CD4-positive, alpha-beta memory T cell (primary cell): ENCODE data around the gene SMC2. TPM values are rescaled to one million over a fixed set of nuclear protein-coding genes. Genes with fewer than 3 reads are reported as not detected.
A peak's percentile ranks its signal among the peaks of the same experiment; 100 is the strongest.

ENCODE experiments used
- CTCF ChIA-PET: fragments of 350-600 bp; sonication (Branson Sonifier 250); formaldehyde crosslinking; loops from one replicate; lab custom pipeline; 2021; ENCODE audit warnings: inconsistent platforms; ENCODE audit not compliant: partially characterized antibody; lab: Charles Lee
- POLR2A ChIA-PET: fragments of 350-600 bp; sonication (Branson Sonifier 250); formaldehyde crosslinking; loops from one replicate; lab custom pipeline; 2021; ENCODE audit not compliant: partially characterized antibody; lab: Charles Lee
- DNase-seq, 5 donors: peaks; one replicate each; pipeline versions ENCODE4 v3.0.0 to v3.0.0-alpha.2; 2020 to 2022; ENCODE audit warnings: mixed read lengths in 1 of 5
- H3K27ac ChIP-seq: one replicate; pipeline ENCODE4 v1.7.0; 2013; ENCODE audit warnings: low read depth, low read length
- H3K27me3 ChIP-seq: 2 replicates; pipeline ENCODE4 v1.7.0; 2013; ENCODE audit warnings: mild to moderate bottlenecking, low read length, moderate library complexity; ENCODE audit not compliant: insufficient read depth
- H3K36me3 ChIP-seq: 2 replicates; pipeline ENCODE4 v1.7.0; 2013; ENCODE audit warnings: mild to moderate bottlenecking, low read length, moderate library complexity; ENCODE audit not compliant: insufficient read depth
- H3K4me1 ChIP-seq: 2 replicates; pipeline ENCODE4 v1.7.0; 2013; ENCODE audit warnings: mild to moderate bottlenecking, low read length, moderate library complexity; ENCODE audit not compliant: insufficient read depth
- H3K4me3 ChIP-seq, 2 donors: one replicate each; pipeline ENCODE4 v1.7.0; 2013; ENCODE audit warnings: low read length in 2 of 2, mild to moderate bottlenecking in 1 of 2
- H3K9me3 ChIP-seq, 2 donors: one replicate each; pipeline ENCODE4 v1.7.0; 2013; ENCODE audit warnings: low read length in 2 of 2, control low read depth in 1 of 2; ENCODE audit not compliant: control insufficient read depth in 1 of 2
- H3K27ac Mint-ChIP-seq, 7 donors: one replicate each; pipeline ENCODE4 v1.8.0; 2020 to 2021; ENCODE audit warnings: mixed read lengths in 7 of 7, mild to moderate bottlenecking in 6 of 7, inconsistent platforms in 3 of 7, moderate library complexity in 3 of 7
- H3K27me3 Mint-ChIP-seq, 2 donors: one replicate each; pipeline ENCODE4 v1.8.0; 2020 to 2021; ENCODE audit warnings: mixed read lengths in 2 of 2
- H3K36me3 Mint-ChIP-seq, 2 donors: one replicate each; pipeline ENCODE4 v1.8.0; 2020 to 2021; ENCODE audit warnings: mixed read lengths in 2 of 2, inconsistent platforms in 1 of 2, mild to moderate bottlenecking in 1 of 2
- H3K4me1 Mint-ChIP-seq, 4 donors: one replicate each; pipeline ENCODE4 v1.8.0; 2020 to 2021; ENCODE audit warnings: mixed read lengths in 4 of 4, mild to moderate bottlenecking in 1 of 4
- H3K4me3 Mint-ChIP-seq, 8 donors: one replicate each; pipeline ENCODE4 v1.8.0; 2020 to 2021; ENCODE audit warnings: mixed read lengths in 8 of 8, mild to moderate bottlenecking in 7 of 8, moderate library complexity in 6 of 8, inconsistent platforms in 3 of 8
- H3K9me3 Mint-ChIP-seq, 8 donors: one replicate each; pipeline ENCODE4 v1.8.0; 2020 to 2021; ENCODE audit warnings: mixed read lengths in 8 of 8, mild to moderate bottlenecking in 5 of 8, inconsistent platforms in 3 of 8, moderate library complexity in 1 of 8
- intact Hi-C: fragments of 100-400 bp; cut with micrococcal nuclease; formaldehyde crosslinking; loops from one replicate; pipeline ENCODE4 v1.15.1; 2023
- polyA plus RNA-seq, 2 donors: library from polyadenylated mRNA; unstranded; fragments of 300-500 nt; fragmentation: Illumina TruSeq; gene quantifications; one replicate each; pipeline ENCODE4 v1.2.3, GENCODE V29; 2021
- total RNA-seq, 2 experiments: library from RNA; stranded (reverse); gene quantifications; one replicate each; pipeline ENCODE4 v1.2.3, GENCODE V29; 2021

Gene SMC2
- total and polyA plus RNA-seq, 4 experiments from 2014 or later, result 3.5 to 10.4 (median 9.9) TPM

- ChIA-PET POLR2A (no interaction called here), CTCF (no interaction called here)
- Mint-ChIP-seq H3K4me1 (peaks cover 0 to 3% (median 1%) of the 10 kb centered on the region in 4 donors), H3K9me3 (peaks cover 0 to 11% (median 6%) of the 10 kb centered on the region in 8 donors), H3K4me3 (no peak overlapping the region), H3K36me3 (peaks cover 33 to 56% of the 10 kb centered on the region in 2 donors), H3K27me3 (no peaks in the 10 kb centered on the region), H3K27ac (no peak overlapping the region)
- Histone ChIP-seq H3K4me3 (no peak overlapping the region), H3K4me1 (no peaks in the 10 kb centered on the region), H3K27ac (no peak overlapping the region), H3K9me3 (no peaks in the 10 kb centered on the region), H3K36me3 (no peaks in the 10 kb centered on the region), H3K27me3 (no peaks in the 10 kb centered on the region)
- no peak for DNase-seq
- intact Hi-C loops, result no loop called here
These were observed 44.2 kb downstream of the SMC2 start for GRCh38 chr9:104138243-104138868.

GRCh38 chr9:104142799-104143549 is 48.9 kb downstream of the SMC2 start:
- H3K36me3 ChIP-seq, result no peaks in the 10 kb centered on the region
- intact Hi-C loops, result no loop called here

GRCh38 chr9:104143550-104143910 is 49.4 kb downstream of the SMC2 start:
- Mint-ChIP-seq H3K27me3 (no peaks in the 10 kb centered on the region), H3K4me3 (no peak overlapping the region), H3K4me1 (peaks cover 3 to 8% (median 6%) of the 10 kb centered on the region in 4 donors), H3K9me3 (no peaks in the 10 kb centered on the region), H3K36me3 (peaks cover 4 to 15% of the 10 kb centered on the region in 2 donors), H3K27ac (peak overlapping the region in 3 of 7 donors; percentile 18 to 44 (median 19))
- no peaks in the 10 kb centered on the region for H3K9me3 ChIP-seq
- intact Hi-C loops, result no loop called here
- H3K27ac ChIP-seq, result no peak overlapping the region
- POLR2A ChIA-PET, result no interaction called here
- H3K4me3 ChIP-seq, result no peak overlapping the region
- H3K27me3 ChIP-seq, result no peaks in the 10 kb centered on the region
- H3K36me3 ChIP-seq, result no peaks in the 10 kb centered on the region
- no peaks in the 10 kb centered on the region for H3K4me1 ChIP-seq
- CTCF ChIA-PET, result no interaction called here
- DNase-seq, result no peak

More at GRCh38 chr9:104142799-104143549, 48.9 kb downstream of the SMC2 start:
- Mint-ChIP-seq H3K36me3 (peaks cover 6 to 18% of the 10 kb centered on the region in 2 donors), H3K9me3 (no peaks in the 10 kb centered on the region), H3K27ac (no peak overlapping the region), H3K4me3 (no peak overlapping the region), H3K27me3 (no peaks in the 10 kb centered on the region), H3K4me1 (peaks cover 3 to 8% (median 6%) of the 10 kb centered on the region in 4 donors)
- ChIA-PET CTCF (no interaction called here), POLR2A (no interaction called here)
- Histone ChIP-seq H3K27me3 (no peaks in the 10 kb centered on the region), H3K4me1 (no peaks in the 10 kb centered on the region), H3K4me3 (no peak overlapping the region), H3K9me3 (no peaks in the 10 kb centered on the region), H3K27ac (no peak overlapping the region)
- DNase-seq, result no peak

GRCh38 chr9:104144336-104144735 is 50.2 kb downstream of the SMC2 start:
- H3K27me3 Mint-ChIP-seq, result no peaks in the 10 kb centered on the region
- POLR2A ChIA-PET, result no interaction called here
- CTCF ChIA-PET, result no interaction called here
- no peak overlapping the region for H3K4me3 Mint-ChIP-seq
- H3K4me3 ChIP-seq, result no peak overlapping the region
- no peaks in the 10 kb centered on the region for H3K9me3 Mint-ChIP-seq
- H3K4me1 ChIP-seq, result no peaks in the 10 kb centered on the region
- H3K27ac ChIP-seq, result no peak overlapping the region
- H3K36me3 ChIP-seq, result no peaks in the 10 kb centered on the region
- H3K27me3 ChIP-seq, result no peaks in the 10 kb centered on the region
- peaks cover 3 to 8% (median 6%) of the 10 kb centered on the region in 4 donors for H3K4me1 Mint-ChIP-seq
- peaks cover 2 to 13% of the 10 kb centered on the region in 2 donors for H3K36me3 Mint-ChIP-seq
- DNase-seq, result no peak
- no peak overlapping the region for H3K27ac Mint-ChIP-seq
- intact Hi-C loops, result no loop called here
- no peaks in the 10 kb centered on the region for H3K9me3 ChIP-seq

- Histone ChIP-seq H3K27ac (no peak overlapping the region), H3K9me3 (no peaks in the 10 kb centered on the region), H3K4me3 (no peak overlapping the region), H3K4me1 (no peaks in the 10 kb centered on the region), H3K36me3 (no peaks in the 10 kb centered on the region), H3K27me3 (no peaks in the 10 kb centered on the region)
- Mint-ChIP-seq H3K27me3 (no peaks in the 10 kb centered on the region), H3K4me1 (no peaks in the 10 kb centered on the region), H3K27ac (no peak overlapping the region), H3K4me3 (no peak overlapping the region), H3K9me3 (peaks cover 0 to 8% (median 4%) of the 10 kb centered on the region in 8 donors), H3K36me3 (no peaks in the 10 kb centered on the region)
- DNase-seq, result no peak
- intact Hi-C loops, result no loop called here
- CTCF ChIA-PET, result no interaction called here
- POLR2A ChIA-PET, result no interaction called here
These were observed 79.0 kb downstream of the SMC2 start for GRCh38 chr9:104173067-104173466.

GRCh38 chr9:104177003-104177611 is 83.0 kb downstream of the SMC2 start:
- Mint-ChIP-seq H3K27ac (no peak overlapping the region), H3K9me3 (no peaks in the 10 kb centered on the region), H3K4me1 (no peaks in the 10 kb centered on the region), H3K4me3 (no peak overlapping the region), H3K36me3 (no peaks in the 10 kb centered on the region), H3K27me3 (no peaks in the 10 kb centered on the region)
- Histone ChIP-seq H3K4me3 (no peak overlapping the region), H3K36me3 (no peaks in the 10 kb centered on the region), H3K27ac (no peak overlapping the region), H3K4me1 (no peaks in the 10 kb centered on the region), H3K9me3 (no peaks in the 10 kb centered on the region), H3K27me3 (no peaks in the 10 kb centered on the region)
- no peak for DNase-seq
- POLR2A ChIA-PET, result no interaction called here
- intact Hi-C loops, result no loop called here
- CTCF ChIA-PET, result interaction anchor here (1.2 kb wide), 1 partner anchor 566 kb away, joined by 4 read pairs; no protein-coding TSS in a partner anchor

GRCh38 chr9:104177676-104178075 is 83.6 kb downstream of the SMC2 start:
- no peaks in the 10 kb centered on the region for H3K36me3 ChIP-seq
- no peaks in the 10 kb centered on the region for H3K4me1 Mint-ChIP-seq
- ChIA-PET CTCF (no interaction called here), POLR2A (no interaction called here)
- intact Hi-C loops, result no loop called here
- H3K27ac Mint-ChIP-seq, result no peak overlapping the region
- no peak overlapping the region for H3K27ac ChIP-seq
- no peaks in the 10 kb centered on the region for H3K4me1 ChIP-seq
- H3K27me3 ChIP-seq, result no peaks in the 10 kb centered on the region
- H3K4me3 Mint-ChIP-seq, result no peak overlapping the region
- H3K27me3 Mint-ChIP-seq, result no peaks in the 10 kb centered on the region
- no peaks in the 10 kb centered on the region for H3K36me3 Mint-ChIP-seq
- H3K9me3 Mint-ChIP-seq, result no peaks in the 10 kb centered on the region
- no peak overlapping the region for H3K4me3 ChIP-seq
- DNase-seq, result no peak
- no peaks in the 10 kb centered on the region for H3K9me3 ChIP-seq
